ENCODE results near the gene ILDR2. TPM values are rescaled to one million over a fixed set of nuclear protein-coding genes. Genes with fewer than 3 reads are reported as not detected.

Gene ILDR2
- total and polyA plus RNA-seq, 2 experiments from 2014 or later = not detected

GRCh38 chr1:166971252-166971651 lies 4.1 kb downstream of the ILDR2 start:
- H4K20me1 ChIP-seq (ENCODE audit: insufficient read depth) = no peaks in the 10 kb centered on the region
- TF ChIP-seq EZH2phosphoT487 (IDR thresholded peaks at IDR 0.05; ENCODE audit: insufficient read depth, low read depth) (no peak), EZH2 (IDR thresholded peaks at IDR 0.05; ENCODE audit: insufficient read depth, poor library complexity, severe bottlenecking) (no peak)
- no peaks in the 10 kb centered on the region for H3K9me3 ChIP-seq (ENCODE audit: low read depth)
- no peak overlapping the region for H3K4me2 ChIP-seq (ENCODE audit: unreplicated experiment)
- no peak overlapping the region for H2AFZ ChIP-seq
- no peaks in the 10 kb centered on the region for H3K79me2 ChIP-seq (ENCODE audit: insufficient read depth)
- no peaks in the 10 kb centered on the region for H3K9me2 ChIP-seq (ENCODE audit: insufficient read depth)
- H3K36me3 ChIP-seq (ENCODE audit: low read depth) = no peaks in the 10 kb centered on the region
- DNase-seq = no peak
- H3K27me3 ChIP-seq (replicated peaks; ENCODE audit: insufficient read depth) = peaks cover 62% of the 10 kb centered on the region
- no peak overlapping the region for H3K4me3 ChIP-seq
- H3K4me1 ChIP-seq (ENCODE audit: insufficient read depth) = no peaks in the 10 kb centered on the region
- no peak overlapping the region for H3K27ac ChIP-seq
- H3F3A ChIP-seq (ENCODE audit: insufficient read depth) = no peaks in the 10 kb centered on the region
- 37 to 39% methylated on average over 3 of the region's 3 CpGs for WGBS, 2 experiments (ENCODE audit: low coverage in 1 of 2, low lambda C conversion rate in 2 of 2, missing lambda C conversion rate in 2 of 2)
- no peak overlapping the region for H3K9ac ChIP-seq
- in situ Hi-C loops (cut with MboI) = no loop called here

DNA sequence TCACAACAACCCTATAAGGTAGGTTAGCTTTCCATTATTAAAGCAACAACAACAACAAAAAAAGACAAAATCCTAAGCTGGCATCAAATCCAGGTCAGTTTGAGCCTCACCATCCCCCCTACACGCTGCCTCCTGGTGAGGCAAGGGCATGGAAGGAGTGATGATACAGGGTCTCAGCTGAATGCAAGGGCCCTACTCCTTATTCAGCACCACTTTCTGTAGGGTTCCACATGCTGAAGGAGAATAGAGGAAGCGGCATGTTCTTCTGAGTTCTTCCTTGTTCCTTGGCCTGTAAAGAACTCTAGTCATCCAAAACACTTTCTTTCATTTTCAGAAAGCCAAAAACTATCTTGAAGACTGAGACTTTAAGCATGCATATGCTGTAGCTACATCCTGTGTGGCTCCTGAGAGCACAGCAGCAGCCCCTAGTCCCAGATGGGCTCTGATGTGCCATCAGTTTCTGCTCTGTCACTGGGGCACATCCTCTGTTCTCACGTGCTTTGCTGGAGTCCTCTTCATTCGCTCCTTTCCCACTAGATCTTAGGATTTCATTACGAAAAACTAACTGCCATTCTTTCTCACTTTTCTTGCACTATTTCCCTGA lies 6.2 kb downstream of the ILDR2 start:
- Histone ChIP-seq H3K4me3 (no peak overlapping the region), H3K27me3 (replicated peaks; ENCODE audit: insufficient read depth) (peaks cover 53% of the 10 kb centered on the region), H4K20me1 (ENCODE audit: insufficient read depth) (no peaks in the 10 kb centered on the region), H3K4me1 (ENCODE audit: insufficient read depth) (no peaks in the 10 kb centered on the region), H3K36me3 (ENCODE audit: low read depth) (no peaks in the 10 kb centered on the region), H2AFZ (no peak overlapping the region), H3K9me2 (ENCODE audit: insufficient read depth) (no peaks in the 10 kb centered on the region), H3K9me3 (ENCODE audit: low read depth) (no peaks in the 10 kb centered on the region), H3F3A (ENCODE audit: insufficient read depth) (no peaks in the 10 kb centered on the region), H3K79me2 (ENCODE audit: insufficient read depth) (no peaks in the 10 kb centered on the region), H3K27ac (no peak overlapping the region), H3K9ac (no peak overlapping the region), H3K4me2 (ENCODE audit: unreplicated experiment) (no peak overlapping the region)
- in situ Hi-C loops (cut with MboI) = no loop called here
- DNase-seq = no peak
- no peak for TF ChIP-seq EZH2 (IDR thresholded peaks at IDR 0.05; ENCODE audit: insufficient read depth, poor library complexity, severe bottlenecking)
- no peak for TF ChIP-seq EZH2phosphoT487 (IDR thresholded peaks at IDR 0.05; ENCODE audit: insufficient read depth, low read depth)
- 29 to 30% methylated on average over 5 of the region's 5 CpGs for WGBS, 2 experiments (ENCODE audit: low coverage in 1 of 2, low lambda C conversion rate in 2 of 2, missing lambda C conversion rate in 2 of 2)

DNA sequence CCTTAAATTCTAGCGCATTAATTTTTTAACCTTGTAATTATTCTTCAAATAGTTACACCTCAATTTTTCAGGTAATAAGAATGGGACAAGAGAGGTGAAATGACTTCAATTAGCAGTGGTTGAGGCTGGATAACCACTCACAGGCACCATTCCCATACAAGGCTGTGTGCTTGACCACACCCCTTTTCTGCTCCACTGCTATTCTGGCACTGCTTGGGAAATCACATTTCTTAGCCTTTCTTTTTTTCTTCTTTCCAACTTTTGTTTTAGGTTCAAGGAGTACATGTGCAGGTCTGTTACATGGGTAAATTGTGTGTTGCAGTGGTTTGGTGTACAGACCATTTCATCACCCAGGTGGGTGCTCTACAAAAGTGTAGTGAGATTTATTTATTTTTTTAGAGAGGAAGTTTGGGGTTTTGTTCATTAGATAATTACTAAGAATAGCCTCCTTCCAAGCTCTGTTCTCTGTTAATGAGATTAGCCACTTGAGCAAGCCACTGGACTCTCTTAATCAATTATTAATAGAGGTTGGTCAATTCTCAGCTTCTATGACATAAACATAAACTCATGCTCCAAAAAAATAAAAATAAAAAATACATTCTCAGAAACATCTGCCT lies 14.4 kb downstream of the ILDR2 start:
- peaks cover 21% of the 10 kb centered on the region for H3K27me3 ChIP-seq (replicated peaks; ENCODE audit: insufficient read depth)
- no peaks in the 10 kb centered on the region for H3F3A ChIP-seq (ENCODE audit: insufficient read depth)
- H3K4me3 ChIP-seq = no peak overlapping the region
- H3K9ac ChIP-seq = no peak overlapping the region
- H2AFZ ChIP-seq = no peak overlapping the region
- 61 to 67% methylated on average over 1 of the region's 1 CpG for WGBS, 2 experiments (ENCODE audit: low coverage in 1 of 2, low lambda C conversion rate in 2 of 2, missing lambda C conversion rate in 2 of 2)
- H3K4me1 ChIP-seq (ENCODE audit: insufficient read depth) = no peaks in the 10 kb centered on the region
- no peaks in the 10 kb centered on the region for H3K9me3 ChIP-seq (ENCODE audit: low read depth)
- no peak overlapping the region for H3K27ac ChIP-seq
- no peak overlapping the region for H3K4me2 ChIP-seq (ENCODE audit: unreplicated experiment)
- in situ Hi-C loops (cut with MboI) = no loop called here
- no peaks in the 10 kb centered on the region for H3K9me2 ChIP-seq (ENCODE audit: insufficient read depth)
- TF ChIP-seq EZH2 (IDR thresholded peaks at IDR 0.05; ENCODE audit: insufficient read depth, poor library complexity, severe bottlenecking) = no peak
- no peak for TF ChIP-seq EZH2phosphoT487 (IDR thresholded peaks at IDR 0.05; ENCODE audit: insufficient read depth, low read depth)
- no peaks in the 10 kb centered on the region for H3K79me2 ChIP-seq (ENCODE audit: insufficient read depth)
- no peaks in the 10 kb centered on the region for H4K20me1 ChIP-seq (ENCODE audit: insufficient read depth)
- no peaks in the 10 kb centered on the region for H3K36me3 ChIP-seq (ENCODE audit: low read depth)
- no peak for DNase-seq

GRCh38 chr1:166956872-166957271 lies 18.5 kb downstream of the ILDR2 start:
- Histone ChIP-seq H4K20me1 (ENCODE audit: insufficient read depth) (no peaks in the 10 kb centered on the region), H3K27me3 (replicated peaks; ENCODE audit: insufficient read depth) (peaks cover 16% of the 10 kb centered on the region), H3K9ac (no peak overlapping the region), H3F3A (ENCODE audit: insufficient read depth) (peaks cover 11% of the 10 kb centered on the region; the same call in 1 of the 2 replicates), H3K9me2 (ENCODE audit: insufficient read depth) (no peaks in the 10 kb centered on the region), H3K4me1 (ENCODE audit: insufficient read depth) (no peaks in the 10 kb centered on the region), H3K36me3 (ENCODE audit: low read depth) (no peaks in the 10 kb centered on the region), H3K4me3 (no peak overlapping the region), H3K4me2 (ENCODE audit: unreplicated experiment) (no peak overlapping the region), H3K79me2 (ENCODE audit: insufficient read depth) (no peaks in the 10 kb centered on the region), H3K9me3 (ENCODE audit: low read depth) (no peaks in the 10 kb centered on the region), H3K27ac (no peak overlapping the region), H2AFZ (no peak overlapping the region)
- TF ChIP-seq EZH2 (IDR thresholded peaks at IDR 0.05; ENCODE audit: insufficient read depth, poor library complexity, severe bottlenecking) (no peak), EZH2phosphoT487 (IDR thresholded peaks at IDR 0.05; ENCODE audit: insufficient read depth, low read depth) (no peak)
- DNase-seq = no peak
- in situ Hi-C loops (cut with MboI) = no loop called here
- WGBS, 2 experiments (ENCODE audit: low coverage in 1 of 2, low lambda C conversion rate in 2 of 2, missing lambda C conversion rate in 2 of 2) = 56 to 64% methylated on average over 2 of the region's 2 CpGs

Data from GM23248 (cell line).